Sigmoid colon (tissue), 4 donors: ENCODE measurements around the gene PRTG.

Source experiments
- CTCF ChIP-seq, 4 experiments: fragments of 450-650 bp in 3 of 4; fragments of 200-600 bp in 1 of 4; IDR thresholded peaks; one replicate each; pipeline ENCODE4 v1.5.1; 2016 to 2019; ENCODE audit warnings: antibody characterized with exemption in 4 of 4, mild to moderate bottlenecking in 3 of 4, moderate library complexity in 2 of 4
- EP300 ChIP-seq, 4 donors: sonication (generic); formaldehyde crosslinking; IDR thresholded peaks; one replicate each; pipeline ENCODE4 v1.6.1; 2017; ENCODE audit warnings: antibody characterized with exemption in 4 of 4
- POLR2A ChIP-seq, 2 donors: fragments of 450-650 bp; IDR thresholded peaks; one replicate each; pipeline ENCODE4 v1.6.1; 2016; ENCODE audit warnings: antibody characterized with exemption in 2 of 2, mild to moderate bottlenecking in 2 of 2, moderate library complexity in 2 of 2
- POLR2AphosphoS5 ChIP-seq, 4 donors: sonication (generic); formaldehyde crosslinking; IDR thresholded peaks; one replicate each; pipeline ENCODE4 v1.6.1; 2017; ENCODE audit warnings: antibody characterized with exemption in 4 of 4

- TF ChIP-seq CTCF (IDR thresholded peaks at IDR 0.05), result no peak
- TF ChIP-seq POLR2A (IDR thresholded peaks at IDR 0.05), result no peak
- no peak for TF ChIP-seq POLR2AphosphoS5 (IDR thresholded peaks at IDR 0.05)
- TF ChIP-seq EP300 (IDR thresholded peaks at IDR 0.05), result no peak
These were observed 39.9 kb upstream of the PRTG start for GRCh38 chr15:55782901-55783300.
